ENCODE results near the gene ZNF850. TPM values are rescaled to one million over a fixed set of nuclear protein-coding genes. Genes with fewer than 3 reads are reported as not detected.

The ZNF850 gene
- total RNA-seq, 1 experiment from 2014 or later, result 15.3 TPM

DNA sequence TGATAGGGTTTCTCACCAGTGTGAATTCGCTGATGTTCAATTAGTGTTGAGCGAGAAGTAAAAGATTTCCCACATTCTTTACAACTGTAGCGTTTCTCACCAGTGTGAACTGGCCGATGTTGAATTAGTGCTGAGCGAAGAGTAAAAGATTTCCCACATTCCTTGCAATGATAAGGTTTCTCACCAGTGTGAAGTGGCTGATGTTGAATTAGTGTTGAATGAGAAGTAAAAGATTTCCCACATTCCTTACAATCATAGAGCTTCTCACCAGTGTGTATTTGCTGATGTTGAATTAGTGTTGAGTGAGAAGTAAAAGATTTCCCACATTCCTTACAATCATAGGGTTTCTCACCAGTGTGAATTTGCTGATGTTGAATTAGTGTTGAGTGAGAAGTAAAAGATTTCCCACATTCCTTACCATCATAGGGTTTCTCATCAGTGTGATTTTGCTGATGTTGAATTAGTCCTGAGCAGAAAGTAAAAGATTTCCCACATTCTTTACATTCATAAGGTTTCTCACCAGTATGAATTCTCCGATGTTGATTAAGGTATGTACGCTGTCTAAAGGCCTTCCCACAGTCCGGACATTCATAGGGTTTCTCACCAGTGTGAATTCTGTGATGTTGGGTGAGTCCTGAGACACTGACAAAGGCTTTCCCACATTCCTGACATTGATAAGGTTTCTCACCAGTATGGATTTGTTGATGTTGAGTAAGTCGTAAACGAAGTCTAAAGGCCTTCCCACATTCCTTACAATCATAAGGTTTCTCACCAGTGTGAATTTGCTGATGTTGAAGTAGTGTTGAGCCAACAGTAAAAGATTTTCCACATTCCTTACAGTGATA lies 24.0 kb downstream of the ZNF850 start:
- Histone ChIP-seq H3K4me3 (ENCODE audit: low read depth in 2 of 2, low read length in 2 of 2) (no peak overlapping the region), H3K36me3 (ENCODE audit: control insufficient read depth, insufficient read depth, low read length) (peaks cover 13% of the 10 kb centered on the region; the same call in 1 of the 2 replicates), H3K9me3 (ENCODE audit: control insufficient read depth, insufficient read depth, low read depth, low read length) (peaks cover 91% of the 10 kb centered on the region), H3K27ac (ENCODE audit: low read length) (no peak overlapping the region), H3K27me3 (ENCODE audit: control insufficient read depth, insufficient read depth, low read length) (no peaks in the 10 kb centered on the region), H3K4me1 (ENCODE audit: control insufficient read depth, insufficient read depth, low read length) (no peaks in the 10 kb centered on the region)
- TF ChIP-seq SIN3A (IDR thresholded peaks at IDR 0.05; ENCODE audit: borderline replicate concordance, insufficient read depth, low read depth, low read length), result no peak
- TF ChIP-seq POLR2AphosphoS5 (IDR thresholded peaks at IDR 0.05; ENCODE audit: low read depth, low read length), result no peak
- TF ChIP-seq, protein P1, sequence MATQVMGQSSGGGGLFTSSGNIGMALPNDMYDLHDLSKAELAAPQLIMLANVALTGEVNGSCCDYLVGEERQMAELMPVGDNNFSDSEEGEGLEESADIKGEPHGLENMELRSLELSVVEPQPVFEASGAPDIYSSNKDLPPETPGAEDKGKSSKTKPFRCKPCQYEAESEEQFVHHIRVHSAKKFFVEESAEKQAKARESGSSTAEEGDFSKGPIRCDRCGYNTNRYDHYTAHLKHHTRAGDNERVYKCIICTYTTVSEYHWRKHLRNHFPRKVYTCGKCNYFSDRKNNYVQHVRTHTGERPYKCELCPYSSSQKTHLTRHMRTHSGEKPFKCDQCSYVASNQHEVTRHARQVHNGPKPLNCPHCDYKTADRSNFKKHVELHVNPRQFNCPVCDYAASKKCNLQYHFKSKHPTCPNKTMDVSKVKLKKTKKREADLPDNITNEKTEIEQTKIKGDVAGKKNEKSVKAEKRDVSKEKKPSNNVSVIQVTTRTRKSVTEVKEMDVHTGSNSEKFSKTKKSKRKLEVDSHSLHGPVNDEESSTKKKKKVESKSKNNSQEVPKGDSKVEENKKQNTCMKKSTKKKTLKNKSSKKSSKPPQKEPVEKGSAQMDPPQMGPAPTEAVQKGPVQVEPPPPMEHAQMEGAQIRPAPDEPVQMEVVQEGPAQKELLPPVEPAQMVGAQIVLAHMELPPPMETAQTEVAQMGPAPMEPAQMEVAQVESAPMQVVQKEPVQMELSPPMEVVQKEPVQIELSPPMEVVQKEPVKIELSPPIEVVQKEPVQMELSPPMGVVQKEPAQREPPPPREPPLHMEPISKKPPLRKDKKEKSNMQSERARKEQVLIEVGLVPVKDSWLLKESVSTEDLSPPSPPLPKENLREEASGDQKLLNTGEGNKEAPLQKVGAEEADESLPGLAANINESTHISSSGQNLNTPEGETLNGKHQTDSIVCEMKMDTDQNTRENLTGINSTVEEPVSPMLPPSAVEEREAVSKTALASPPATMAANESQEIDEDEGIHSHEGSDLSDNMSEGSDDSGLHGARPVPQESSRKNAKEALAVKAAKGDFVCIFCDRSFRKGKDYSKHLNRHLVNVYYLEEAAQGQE (IDR thresholded peaks at IDR 0.05; ENCODE audit: insufficient read depth in 1 of 2, low read depth in 2 of 2, low read length in 1 of 2), result no peak
- TF ChIP-seq, protein P2, sequence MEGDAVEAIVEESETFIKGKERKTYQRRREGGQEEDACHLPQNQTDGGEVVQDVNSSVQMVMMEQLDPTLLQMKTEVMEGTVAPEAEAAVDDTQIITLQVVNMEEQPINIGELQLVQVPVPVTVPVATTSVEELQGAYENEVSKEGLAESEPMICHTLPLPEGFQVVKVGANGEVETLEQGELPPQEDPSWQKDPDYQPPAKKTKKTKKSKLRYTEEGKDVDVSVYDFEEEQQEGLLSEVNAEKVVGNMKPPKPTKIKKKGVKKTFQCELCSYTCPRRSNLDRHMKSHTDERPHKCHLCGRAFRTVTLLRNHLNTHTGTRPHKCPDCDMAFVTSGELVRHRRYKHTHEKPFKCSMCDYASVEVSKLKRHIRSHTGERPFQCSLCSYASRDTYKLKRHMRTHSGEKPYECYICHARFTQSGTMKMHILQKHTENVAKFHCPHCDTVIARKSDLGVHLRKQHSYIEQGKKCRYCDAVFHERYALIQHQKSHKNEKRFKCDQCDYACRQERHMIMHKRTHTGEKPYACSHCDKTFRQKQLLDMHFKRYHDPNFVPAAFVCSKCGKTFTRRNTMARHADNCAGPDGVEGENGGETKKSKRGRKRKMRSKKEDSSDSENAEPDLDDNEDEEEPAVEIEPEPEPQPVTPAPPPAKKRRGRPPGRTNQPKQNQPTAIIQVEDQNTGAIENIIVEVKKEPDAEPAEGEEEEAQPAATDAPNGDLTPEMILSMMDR (IDR thresholded peaks at IDR 0.05), result no peak
- no peak for TF ChIP-seq TCF7L2 (IDR thresholded peaks at IDR 0.05; ENCODE audit: low read depth, low read length)
- no TSS peak for BruUV-seq (replicated peaks)
- POLR2A ChIA-PET, result no interaction called here
- intact Hi-C loops (cut with micrococcal nuclease; ENCODE audit: unreplicated experiment), result no loop called here
- ATAC-seq (no peak), DNase-seq (ENCODE audit: low read depth, low spot score) (no peak)
- in situ Hi-C loops (cut with HindIII; ENCODE audit: low pct_unique_long_range_greater_than_20kb, low sequenced_read_pairs), result no loop called here
- CTCF ChIA-PET, result no interaction called here

DNA sequence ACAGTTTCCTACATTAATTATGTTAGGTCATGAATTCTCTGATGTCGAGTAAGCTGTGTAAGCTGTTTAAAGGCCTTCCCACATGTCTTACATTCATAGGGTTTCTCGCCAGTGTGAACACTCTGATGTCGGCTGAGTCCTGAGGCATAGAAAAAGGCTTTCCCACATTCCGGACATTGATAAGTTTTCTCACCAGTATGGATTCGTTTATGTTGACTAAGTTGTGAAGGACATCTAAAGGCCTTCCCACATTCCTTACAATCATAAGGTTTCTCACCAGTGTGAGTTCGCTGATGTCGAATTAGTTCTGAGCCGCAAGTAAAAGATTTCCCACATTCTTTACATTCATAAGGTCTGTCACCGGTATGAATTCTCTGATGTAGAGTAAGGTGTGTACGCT lies 24.9 kb downstream of the ZNF850 start:
- BruUV-seq (replicated peaks), result no TSS peak
- DNase-seq (ENCODE audit: low read depth, low spot score) (no peak), ATAC-seq (no peak)
- Histone ChIP-seq H3K4me1 (ENCODE audit: control insufficient read depth, insufficient read depth, low read length) (no peaks in the 10 kb centered on the region), H3K4me3 (ENCODE audit: low read depth in 2 of 2, low read length in 2 of 2) (no peak overlapping the region), H3K27me3 (ENCODE audit: control insufficient read depth, insufficient read depth, low read length) (no peaks in the 10 kb centered on the region), H3K36me3 (ENCODE audit: control insufficient read depth, insufficient read depth, low read length) (peaks cover 13% of the 10 kb centered on the region; the same call in 1 of the 2 replicates), H3K9me3 (ENCODE audit: control insufficient read depth, insufficient read depth, low read depth, low read length) (peaks cover 86% of the 10 kb centered on the region), H3K27ac (ENCODE audit: low read length) (no peak overlapping the region)
- TF ChIP-seq SIN3A (IDR thresholded peaks at IDR 0.05; ENCODE audit: borderline replicate concordance, insufficient read depth, low read depth, low read length) (no peak), POLR2AphosphoS5 (IDR thresholded peaks at IDR 0.05; ENCODE audit: low read depth, low read length) (no peak), TCF7L2 (IDR thresholded peaks at IDR 0.05; ENCODE audit: low read depth, low read length) (no peak)
- TF ChIP-seq, protein P1 (IDR thresholded peaks at IDR 0.05; ENCODE audit: insufficient read depth in 1 of 2, low read depth in 2 of 2, low read length in 1 of 2), result no peak
- TF ChIP-seq, protein P2 (IDR thresholded peaks at IDR 0.05), result no peak
- intact Hi-C loops (cut with micrococcal nuclease; ENCODE audit: unreplicated experiment) (no loop called here), in situ Hi-C loops (cut with HindIII; ENCODE audit: low pct_unique_long_range_greater_than_20kb, low sequenced_read_pairs) (no loop called here)
- CTCF ChIA-PET, result no interaction called here
- POLR2A ChIA-PET, result no interaction called here
